ENCODE measurements around the gene SLC6A3. TPM values are rescaled to one million over a fixed set of nuclear protein-coding genes. Genes with fewer than 3 reads are reported as not detected.
"Not testable (repeated sequence)": the region's sequence is repeated elsewhere in the genome, so short reads cannot be mapped to it uniquely, and the experiment has no call there.

SLC6A3 gene
- total and polyA plus RNA-seq, 4 donors: 0.95 to 12.0 (median 1.5) TPM

DNA sequence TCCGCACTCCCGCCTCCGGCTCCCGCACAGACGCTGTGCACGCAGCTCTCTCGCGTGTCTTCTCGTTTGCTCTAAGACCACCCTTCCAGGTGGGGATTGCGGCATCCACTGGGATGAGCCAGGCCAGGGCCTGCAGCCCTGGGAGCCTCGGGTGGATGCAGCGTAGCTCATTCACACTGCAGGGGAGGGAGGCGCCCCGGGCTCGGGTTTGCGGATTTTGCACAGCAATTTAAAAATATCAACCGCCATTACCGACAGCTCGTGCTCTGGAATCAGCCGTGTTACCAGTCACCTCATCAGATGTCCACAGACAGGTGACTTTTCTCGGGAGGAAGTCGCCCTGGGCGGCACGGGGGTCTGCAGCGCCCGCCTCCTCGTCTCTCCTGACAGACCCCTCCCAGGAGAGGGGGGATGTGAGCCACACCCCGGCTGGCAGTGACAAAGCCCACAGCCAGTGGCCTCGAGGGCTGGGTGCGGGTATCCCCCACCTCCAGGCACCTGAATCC is 20.8 kb upstream of the SLC6A3 start:
- Histone ChIP-seq H3K4me3 (ENCODE audit: low read depth, low read length) (no peak overlapping the region), H3K27me3 (ENCODE audit: control insufficient read depth, insufficient read depth, low read length) (no peaks in the 10 kb centered on the region), H3K36me3 (ENCODE audit: control insufficient read depth, insufficient read depth, low read length) (peaks cover 98% of the 10 kb centered on the region), H3K9me3 (ENCODE audit: control insufficient read depth, insufficient read depth, low read length) (no peaks in the 10 kb centered on the region), H3K4me1 (ENCODE audit: control insufficient read depth, insufficient read depth, low read length) (no peaks in the 10 kb centered on the region), H3K27ac (ENCODE audit: low read depth, low read length) (no peak overlapping the region)
- WGBS (ENCODE audit: insufficient coverage): 94% methylated on average over 22 of the region's 30 CpGs
- DNase-seq (ENCODE audit: low read depth in 4 of 6, low spot score in 6 of 6): no peak

GRCh38 chr5:1465117-1465516 is 19.9 kb upstream of the SLC6A3 start:
- Histone ChIP-seq H3K4me3 (ENCODE audit: low read depth, low read length) (no peak overlapping the region), H3K27ac (ENCODE audit: low read depth, low read length) (no peak overlapping the region), H3K36me3 (ENCODE audit: control insufficient read depth, insufficient read depth, low read length) (peaks cover 95% of the 10 kb centered on the region), H3K4me1 (ENCODE audit: control insufficient read depth, insufficient read depth, low read length) (no peaks in the 10 kb centered on the region), H3K9me3 (ENCODE audit: control insufficient read depth, insufficient read depth, low read length) (no peaks in the 10 kb centered on the region), H3K27me3 (ENCODE audit: control insufficient read depth, insufficient read depth, low read length) (no peaks in the 10 kb centered on the region)
- over 99% methylated on average over 22 of the region's 22 CpGs for WGBS (ENCODE audit: insufficient coverage)
- DNase-seq (ENCODE audit: low read depth in 4 of 6, low spot score in 6 of 6): no peak

- Histone ChIP-seq H3K27me3 (ENCODE audit: control insufficient read depth, insufficient read depth, low read length) (no peaks in the 10 kb centered on the region), H3K27ac (ENCODE audit: low read depth, low read length) (no peak overlapping the region), H3K9me3 (ENCODE audit: control insufficient read depth, insufficient read depth, low read length) (no peaks in the 10 kb centered on the region), H3K4me3 (ENCODE audit: low read depth, low read length) (no peak overlapping the region), H3K36me3 (ENCODE audit: control insufficient read depth, insufficient read depth, low read length) (peaks cover 91% of the 10 kb centered on the region), H3K4me1 (ENCODE audit: control insufficient read depth, insufficient read depth, low read length) (no peaks in the 10 kb centered on the region)
- no peak for DNase-seq (ENCODE audit: low read depth in 4 of 6, low spot score in 6 of 6)
- WGBS (ENCODE audit: insufficient coverage): 94% methylated on average over 18 of the region's 18 CpGs
These were observed 19.3 kb upstream of the SLC6A3 start for GRCh38 chr5:1464511-1464910.

DNA sequence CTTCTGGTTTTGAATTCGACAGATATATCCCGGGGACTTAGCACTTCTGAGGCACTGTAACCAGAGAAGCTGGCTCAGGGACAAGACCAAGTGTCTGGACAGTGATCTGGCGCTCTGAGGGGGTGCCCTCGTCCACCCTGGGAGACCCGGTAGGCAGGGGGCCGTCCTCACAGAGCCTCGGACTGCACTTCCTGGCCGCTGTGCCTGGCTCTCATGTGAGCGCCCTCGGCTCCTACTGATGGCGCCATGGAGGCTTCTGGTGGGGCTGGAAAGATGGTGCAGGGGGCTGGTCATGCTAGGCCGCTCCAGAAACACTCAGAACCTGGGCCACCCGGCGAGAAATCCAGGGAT is 18.8 kb upstream of the SLC6A3 start:
- WGBS (ENCODE audit: insufficient coverage): 93% methylated on average over 13 of the region's 14 CpGs
- peaks cover 87% of the 10 kb centered on the region for H3K36me3 ChIP-seq (ENCODE audit: control insufficient read depth, insufficient read depth, low read length)
- no peak for DNase-seq (ENCODE audit: low read depth in 4 of 6, low spot score in 6 of 6)
- no peak overlapping the region for H3K27ac ChIP-seq (ENCODE audit: low read depth, low read length)
- H3K27me3 ChIP-seq (ENCODE audit: control insufficient read depth, insufficient read depth, low read length): no peaks in the 10 kb centered on the region
- no peaks in the 10 kb centered on the region for H3K4me1 ChIP-seq (ENCODE audit: control insufficient read depth, insufficient read depth, low read length)
- no peaks in the 10 kb centered on the region for H3K9me3 ChIP-seq (ENCODE audit: control insufficient read depth, insufficient read depth, low read length)
- H3K4me3 ChIP-seq (ENCODE audit: low read depth, low read length): no peak overlapping the region

DNA sequence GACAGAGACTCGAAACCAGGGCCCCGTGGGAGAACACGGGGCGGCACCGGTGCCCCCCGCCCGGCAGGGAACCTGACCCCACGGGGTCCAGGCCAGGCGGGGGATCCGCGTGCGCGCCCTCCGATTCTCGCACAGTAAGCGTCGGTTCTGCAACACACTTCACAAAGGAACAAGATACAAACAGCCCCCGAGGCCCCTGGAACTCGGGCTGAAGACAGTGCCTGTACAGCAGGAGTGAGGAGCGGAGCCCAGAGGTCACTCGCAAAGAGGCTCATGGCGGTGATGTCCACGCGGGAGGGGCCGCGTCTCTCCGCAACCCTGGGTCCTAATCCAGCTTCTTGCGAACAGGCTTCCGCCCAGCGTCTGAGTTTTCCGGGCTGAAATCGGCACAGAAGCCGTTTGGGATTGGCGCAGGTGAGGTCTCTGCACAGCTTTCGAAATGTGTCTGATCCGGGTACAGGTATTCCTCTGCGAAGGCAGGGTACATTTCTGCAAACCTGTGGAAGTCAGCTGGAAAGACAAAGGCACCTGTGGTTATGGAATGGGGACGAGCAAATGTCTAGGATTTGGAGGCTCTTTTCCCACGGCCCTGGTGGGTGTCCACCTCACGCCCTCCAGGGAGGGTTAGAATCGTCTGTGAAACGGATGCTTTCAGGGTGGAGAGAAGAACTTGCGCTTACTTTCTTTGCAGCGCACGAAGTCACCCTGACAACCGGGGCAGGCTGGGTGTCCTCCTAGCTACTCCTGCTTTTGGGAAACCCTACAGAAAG is 18.3 kb upstream of the SLC6A3 start:
- Histone ChIP-seq H3K27ac (ENCODE audit: low read depth, low read length) (no peak overlapping the region), H3K36me3 (ENCODE audit: control insufficient read depth, insufficient read depth, low read length) (peaks cover 81% of the 10 kb centered on the region), H3K27me3 (ENCODE audit: control insufficient read depth, insufficient read depth, low read length) (no peaks in the 10 kb centered on the region)

DNA sequence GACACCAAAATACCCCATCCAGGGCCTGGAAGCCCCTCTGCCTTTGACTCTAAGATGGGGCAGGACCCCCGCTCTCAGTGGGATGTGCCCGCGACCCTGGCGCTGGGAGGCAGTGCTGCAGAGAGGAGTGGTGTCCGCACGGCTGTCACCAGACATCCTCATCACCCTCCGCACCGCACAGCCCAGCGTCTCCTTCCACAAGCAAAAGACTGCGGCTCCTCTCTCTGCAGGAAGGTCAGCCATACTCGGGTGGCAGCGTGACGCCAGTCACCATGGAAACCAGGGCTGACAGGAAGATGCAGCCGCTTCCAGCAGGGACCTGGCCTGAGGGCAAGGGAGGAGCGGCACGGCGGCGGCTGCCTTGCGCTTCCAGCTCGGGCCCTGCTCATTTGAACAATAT is 17.1 kb upstream of the SLC6A3 start:
- peaks cover 75% of the 10 kb centered on the region for H3K36me3 ChIP-seq (ENCODE audit: control insufficient read depth, insufficient read depth, low read length)
- H3K4me1 ChIP-seq (ENCODE audit: control insufficient read depth, insufficient read depth, low read length): no peaks in the 10 kb centered on the region
- no peaks in the 10 kb centered on the region for H3K27me3 ChIP-seq (ENCODE audit: control insufficient read depth, insufficient read depth, low read length)
- H3K4me3 ChIP-seq (ENCODE audit: low read depth, low read length): no peak overlapping the region
- H3K9me3 ChIP-seq (ENCODE audit: control insufficient read depth, insufficient read depth, low read length): no peaks in the 10 kb centered on the region
- 82% methylated on average over 19 of the region's 20 CpGs for WGBS (ENCODE audit: insufficient coverage)
- peak in 2 of 6 donors; percentile 32 to 81 for DNase-seq (ENCODE audit: low read depth in 4 of 6, low spot score in 6 of 6)
- no peak overlapping the region for H3K27ac ChIP-seq (ENCODE audit: low read depth, low read length)

More for the DNA sequence above, 18.3 kb upstream of the SLC6A3 start:
- 96% methylated on average over 45 of the region's 46 CpGs for WGBS (ENCODE audit: insufficient coverage)
- Histone ChIP-seq H3K4me3 (ENCODE audit: low read depth, low read length) (no peak overlapping the region), H3K4me1 (ENCODE audit: control insufficient read depth, insufficient read depth, low read length) (no peaks in the 10 kb centered on the region), H3K9me3 (ENCODE audit: control insufficient read depth, insufficient read depth, low read length) (no peaks in the 10 kb centered on the region)
- no peak for DNase-seq (ENCODE audit: low read depth in 4 of 6, low spot score in 6 of 6)

GRCh38 chr5:1461396-1461795 is 16.2 kb upstream of the SLC6A3 start:
- Histone ChIP-seq H3K27ac (ENCODE audit: low read depth, low read length) (no peak overlapping the region), H3K36me3 (ENCODE audit: control insufficient read depth, insufficient read depth, low read length) (peaks cover 65% of the 10 kb centered on the region), H3K4me3 (ENCODE audit: low read depth, low read length) (no peak overlapping the region), H3K27me3 (ENCODE audit: control insufficient read depth, insufficient read depth, low read length) (no peaks in the 10 kb centered on the region), H3K4me1 (ENCODE audit: control insufficient read depth, insufficient read depth, low read length) (no peaks in the 10 kb centered on the region), H3K9me3 (ENCODE audit: control insufficient read depth, insufficient read depth, low read length) (peaks cover 6% of the 10 kb centered on the region)
- DNase-seq (ENCODE audit: low read depth in 4 of 6, low spot score in 6 of 6): no peak
- WGBS (ENCODE audit: insufficient coverage): 91% methylated on average over 10 of the region's 10 CpGs

GRCh38 chr5:1460054-1460682 is 14.9 kb upstream of the SLC6A3 start:
- H3K36me3 ChIP-seq (ENCODE audit: control insufficient read depth, insufficient read depth, low read length): peaks cover 53% of the 10 kb centered on the region
- no peak for DNase-seq (ENCODE audit: low read depth in 4 of 6, low spot score in 6 of 6)

GRCh38 chr5:1459435-1459834 is 14.2 kb upstream of the SLC6A3 start:
- H3K4me3 ChIP-seq (ENCODE audit: low read depth, low read length); H3K9me3 ChIP-seq (ENCODE audit: control insufficient read depth, insufficient read depth, low read length); H3K4me1 ChIP-seq (ENCODE audit: control insufficient read depth, insufficient read depth, low read length); DNase-seq (ENCODE audit: low read depth in 4 of 6, low spot score in 6 of 6); H3K27me3 ChIP-seq (ENCODE audit: control insufficient read depth, insufficient read depth, low read length); H3K27ac ChIP-seq (ENCODE audit: low read depth, low read length): not testable (repeated sequence)
- peaks cover 45% of the 10 kb centered on the region for H3K36me3 ChIP-seq (ENCODE audit: control insufficient read depth, insufficient read depth, low read length)
- WGBS (ENCODE audit: insufficient coverage): 100% methylated on average over 1 of the region's 2 CpGs

More at GRCh38 chr5:1460054-1460682, 14.9 kb upstream of the SLC6A3 start:
- no peak overlapping the region for H3K4me3 ChIP-seq (ENCODE audit: low read depth, low read length)
- H3K27me3 ChIP-seq (ENCODE audit: control insufficient read depth, insufficient read depth, low read length): no peaks in the 10 kb centered on the region
- H3K4me1 ChIP-seq (ENCODE audit: control insufficient read depth, insufficient read depth, low read length): no peaks in the 10 kb centered on the region
- WGBS (ENCODE audit: insufficient coverage): 71% methylated on average over 12 of the region's 16 CpGs
- peaks cover 9% of the 10 kb centered on the region for H3K9me3 ChIP-seq (ENCODE audit: control insufficient read depth, insufficient read depth, low read length)
- H3K27ac ChIP-seq (ENCODE audit: low read depth, low read length): no peak overlapping the region
